Stimulated activated naive CD8-positive, alpha-beta T cell treated with anti-CD3 and anti-CD28 coated beads, Interleukin-15, Interleukin-2, amounts not matched to agents 100 ng/mL and 50 ng/mL, for 24 hours (primary cell): ENCODE measurements around the gene CLDN2.
"Not testable (repeated sequence)": the region's sequence is repeated elsewhere in the genome, so short reads cannot be mapped to it uniquely, and the experiment has no call there.

Experiments
- H3K27ac Mint-ChIP-seq: one replicate; pipeline ENCODE4 v1.8.0; 2021; ENCODE audit warnings: mild to moderate bottlenecking, mixed read lengths
- H3K27me3 Mint-ChIP-seq: one replicate; pipeline ENCODE4 v1.8.0; 2021; ENCODE audit warnings: mixed read lengths
- H3K36me3 Mint-ChIP-seq: one replicate; pipeline ENCODE4 v1.8.0; 2021; ENCODE audit warnings: low read depth, mixed read lengths
- H3K4me1 Mint-ChIP-seq: one replicate; pipeline ENCODE4 v1.8.0; 2021; ENCODE audit warnings: low read depth, mixed read lengths
- H3K4me3 Mint-ChIP-seq: one replicate; pipeline ENCODE4 v1.8.0; 2021; ENCODE audit warnings: mild to moderate bottlenecking, mixed read lengths
- H3K9me3 Mint-ChIP-seq: one replicate; pipeline ENCODE4 v1.8.0; 2021; ENCODE audit warnings: mixed read lengths

Gene CLDN2

GRCh38 chrX:106963111-106963510, 42.9 kb downstream of the CLDN2 start:
- Mint-ChIP-seq H3K4me1 (no peaks in the 10 kb centered on the region), H3K27me3 (no peaks in the 10 kb centered on the region), H3K9me3 (peaks cover 4% of the 10 kb centered on the region), H3K27ac (no peak overlapping the region), H3K36me3 (peaks cover 28% of the 10 kb centered on the region), H3K4me3 (no peak overlapping the region)

GRCh38 chrX:106964290-106964689, 44.1 kb downstream of the CLDN2 start:
- H3K27ac Mint-ChIP-seq = no peak overlapping the region
- no peaks in the 10 kb centered on the region for H3K4me1 Mint-ChIP-seq
- peaks cover 39% of the 10 kb centered on the region for H3K36me3 Mint-ChIP-seq
- H3K27me3 Mint-ChIP-seq = no peaks in the 10 kb centered on the region
- no peak overlapping the region for H3K4me3 Mint-ChIP-seq
- H3K9me3 Mint-ChIP-seq = peaks cover 4% of the 10 kb centered on the region

DNA sequence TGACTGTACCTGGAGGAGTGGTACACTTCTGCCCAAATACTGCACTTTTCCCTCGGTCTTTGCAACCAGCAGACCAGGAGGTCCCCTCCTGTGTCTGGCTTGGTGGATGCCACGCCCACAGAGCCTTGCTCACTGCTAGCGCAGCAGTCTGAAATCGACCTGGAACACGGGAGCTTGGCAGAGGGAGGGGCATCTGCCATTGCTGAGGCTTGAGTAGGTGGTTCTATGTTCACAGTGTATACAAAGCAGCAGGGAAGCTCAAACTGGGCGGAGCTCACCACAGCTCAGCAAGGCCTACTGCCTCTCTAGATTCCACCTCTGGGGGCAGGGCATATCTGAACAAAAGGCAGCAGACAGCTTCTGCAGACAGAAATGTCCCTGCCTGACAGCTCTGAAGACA, 46.3 kb downstream of the CLDN2 start:
- H3K4me3 Mint-ChIP-seq, H3K4me1 Mint-ChIP-seq, H3K27ac Mint-ChIP-seq, H3K9me3 Mint-ChIP-seq, H3K27me3 Mint-ChIP-seq: not testable (repeated sequence)
- H3K36me3 Mint-ChIP-seq = peaks cover 50% of the 10 kb centered on the region

DNA sequence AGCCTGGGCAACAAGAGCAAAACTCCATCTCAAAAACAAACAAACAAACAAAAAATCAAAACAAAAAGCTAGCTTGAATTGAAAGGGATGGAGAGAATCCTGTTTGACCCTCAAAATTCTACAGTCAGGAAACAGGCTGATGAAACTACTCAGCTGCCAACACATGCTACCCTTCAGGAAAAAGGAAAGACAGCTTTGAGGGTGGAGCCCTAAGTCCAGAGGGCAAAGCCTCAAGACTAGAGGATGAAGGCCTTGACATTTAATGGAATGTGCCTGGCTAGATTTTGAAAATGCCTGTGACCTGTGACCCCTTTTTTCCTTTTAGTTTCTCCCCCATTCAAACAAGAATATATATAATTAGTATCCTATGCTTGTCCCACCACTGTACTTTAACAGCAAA, 52.7 kb downstream of the CLDN2 start:
- no peak overlapping the region for H3K27ac Mint-ChIP-seq
- H3K36me3 Mint-ChIP-seq = peaks cover 27% of the 10 kb centered on the region
- no peak overlapping the region for H3K4me3 Mint-ChIP-seq
- no peaks in the 10 kb centered on the region for H3K4me1 Mint-ChIP-seq
- no peaks in the 10 kb centered on the region for H3K9me3 Mint-ChIP-seq
- no peaks in the 10 kb centered on the region for H3K27me3 Mint-ChIP-seq

GRCh38 chrX:106973433-106974149, 53.4 kb downstream of the CLDN2 start:
- H3K4me3 Mint-ChIP-seq = no peak overlapping the region
- H3K27me3 Mint-ChIP-seq = no peaks in the 10 kb centered on the region
- no peaks in the 10 kb centered on the region for H3K9me3 Mint-ChIP-seq
- H3K27ac Mint-ChIP-seq = no peak overlapping the region
- peaks cover 22% of the 10 kb centered on the region for H3K36me3 Mint-ChIP-seq
- H3K4me1 Mint-ChIP-seq = no peaks in the 10 kb centered on the region

DNA sequence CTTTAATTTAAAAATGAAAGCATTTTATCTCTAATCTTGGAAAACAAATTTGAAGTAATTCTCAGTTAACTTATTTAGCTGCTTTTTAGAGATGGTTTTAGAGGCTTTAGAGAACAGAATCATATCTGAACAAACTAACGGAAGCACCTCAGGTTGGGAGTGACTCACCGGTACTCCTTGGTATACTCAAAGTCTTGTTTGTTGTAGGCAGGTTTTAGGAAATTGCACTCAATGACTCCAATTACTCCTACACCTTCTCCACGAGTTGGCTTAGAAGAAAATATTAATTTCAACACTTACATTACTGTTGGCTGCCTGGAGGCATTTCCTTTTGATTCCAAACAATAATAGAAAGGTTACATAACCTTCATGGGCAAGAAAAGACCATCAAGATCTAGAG, 56.2 kb downstream of the CLDN2 start:
- H3K4me1 Mint-ChIP-seq = no peaks in the 10 kb centered on the region
- no peaks in the 10 kb centered on the region for H3K27me3 Mint-ChIP-seq
- H3K27ac Mint-ChIP-seq = no peak overlapping the region
- H3K36me3 Mint-ChIP-seq = peaks cover 4% of the 10 kb centered on the region
- no peaks in the 10 kb centered on the region for H3K9me3 Mint-ChIP-seq
- no peak overlapping the region for H3K4me3 Mint-ChIP-seq
